Mucosa of stomach (tissue), 1 donor: ENCODE results near the gene LST1.

ENCODE experiments used
- H3K27me3 ChIP-seq: one replicate; pipeline ENCODE4 v1.7.0; 2013; ENCODE audit warnings: mild to moderate bottlenecking, low read length; ENCODE audit not compliant: control insufficient read depth, insufficient read depth
- H3K36me3 ChIP-seq: one replicate; pipeline ENCODE4 v1.7.0; 2013; ENCODE audit warnings: low read length; ENCODE audit not compliant: control insufficient read depth, insufficient read depth
- H3K4me1 ChIP-seq: one replicate; pipeline ENCODE4 v1.7.0; 2013; ENCODE audit warnings: mild to moderate bottlenecking, low read length; ENCODE audit not compliant: control insufficient read depth, insufficient read depth
- H3K4me3 ChIP-seq: one replicate; pipeline ENCODE4 v1.7.0; 2013; ENCODE audit warnings: low read length
- H3K9ac ChIP-seq: one replicate; pipeline ENCODE4 v1.7.0; 2013; ENCODE audit warnings: mild to moderate bottlenecking, low read length, moderate library complexity
- H3K9me3 ChIP-seq: one replicate; pipeline ENCODE4 v1.7.0; 2013; ENCODE audit warnings: mild to moderate bottlenecking, low read length, moderate library complexity; ENCODE audit not compliant: control insufficient read depth
- donor health status: Pancreatic carcinoma.

The LST1 gene

DNA sequence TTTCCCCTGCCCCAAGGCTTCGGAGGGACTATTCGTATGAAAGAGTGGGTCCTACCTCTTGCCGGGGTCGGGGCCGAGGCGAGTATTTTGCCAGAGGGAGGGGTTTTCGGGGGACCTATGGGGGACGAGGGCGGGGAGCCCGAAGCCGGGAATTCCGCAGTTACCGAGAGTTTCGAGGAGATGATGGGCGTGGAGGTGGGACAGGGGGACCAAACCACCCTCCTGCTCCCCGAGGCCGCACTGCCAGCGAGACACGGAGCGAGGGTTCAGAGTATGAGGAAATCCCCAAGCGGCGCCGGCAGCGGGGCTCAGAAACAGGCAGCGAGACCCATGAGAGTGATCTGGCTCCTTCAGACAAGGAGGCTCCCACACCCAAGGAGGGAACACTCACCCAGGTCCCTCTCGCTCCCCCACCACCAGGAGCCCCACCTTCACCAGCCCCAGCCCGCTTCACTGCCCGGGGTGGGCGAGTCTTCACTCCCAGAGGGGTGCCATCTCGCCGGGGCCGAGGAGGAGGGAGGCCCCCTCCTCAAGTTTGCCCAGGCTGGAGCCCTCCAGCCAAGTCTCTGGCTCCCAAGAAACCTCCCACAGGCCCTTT is 45.7 kb downstream of the LST1 start:
- Histone ChIP-seq H3K4me3 (no peak overlapping the region), H3K9ac (no peak overlapping the region), H3K4me1 (no peaks in the 10 kb centered on the region), H3K27me3 (no peaks in the 10 kb centered on the region), H3K36me3 (peaks cover 20% of the 10 kb centered on the region), H3K9me3 (no peaks in the 10 kb centered on the region)

DNA sequence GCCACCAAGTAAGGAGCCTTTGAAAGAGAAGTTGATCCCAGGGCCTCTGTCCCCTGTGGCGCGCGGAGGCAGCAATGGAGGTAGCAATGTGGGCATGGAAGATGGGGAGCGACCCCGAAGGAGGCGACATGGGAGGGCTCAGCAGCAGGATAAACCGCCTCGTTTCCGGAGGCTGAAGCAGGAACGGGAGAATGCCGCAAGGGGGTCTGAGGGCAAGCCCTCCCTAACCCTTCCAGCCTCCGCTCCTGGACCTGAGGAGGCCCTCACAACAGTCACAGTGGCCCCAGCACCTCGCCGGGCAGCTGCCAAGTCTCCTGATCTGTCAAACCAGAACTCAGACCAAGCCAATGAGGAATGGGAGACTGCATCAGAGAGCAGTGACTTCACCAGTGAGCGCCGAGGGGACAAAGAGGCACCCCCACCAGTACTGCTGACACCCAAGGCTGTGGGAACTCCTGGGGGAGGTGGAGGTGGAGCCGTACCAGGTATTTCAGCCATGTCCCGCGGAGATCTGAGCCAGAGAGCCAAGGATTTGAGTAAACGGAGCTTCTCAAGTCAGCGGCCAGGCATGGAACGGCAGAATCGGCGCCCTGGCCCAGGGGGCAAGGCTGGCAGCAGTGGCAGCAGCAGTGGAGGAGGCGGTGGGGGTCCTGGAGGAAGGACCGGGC is 46.3 kb downstream of the LST1 start:
- Histone ChIP-seq H3K4me1 (no peaks in the 10 kb centered on the region), H3K9ac (no peak overlapping the region), H3K36me3 (peaks cover 17% of the 10 kb centered on the region), H3K27me3 (no peaks in the 10 kb centered on the region), H3K9me3 (no peaks in the 10 kb centered on the region), H3K4me3 (no peak overlapping the region)

DNA sequence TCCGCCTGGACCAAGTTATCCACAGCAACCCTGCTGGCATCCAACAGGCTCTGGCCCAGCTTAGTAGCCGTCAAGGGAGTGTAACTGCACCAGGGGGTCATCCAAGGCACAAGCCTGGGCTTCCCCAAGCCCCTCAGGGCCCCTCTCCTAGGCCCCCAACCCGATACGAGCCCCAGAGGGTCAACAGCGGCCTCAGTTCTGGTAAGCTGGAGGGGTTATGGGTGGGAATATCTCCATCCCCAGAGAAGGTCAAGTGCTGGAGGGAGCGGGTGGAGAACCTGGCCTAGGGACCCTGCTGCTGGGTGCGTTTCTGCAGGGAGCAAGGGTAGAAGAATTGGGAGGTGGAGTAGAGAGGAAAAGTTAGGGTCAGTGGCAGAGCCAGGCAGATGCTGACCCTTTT is 47.4 kb downstream of the LST1 start:
- Histone ChIP-seq H3K9ac (no peak overlapping the region), H3K4me3 (no peak overlapping the region), H3K36me3 (peaks cover 12% of the 10 kb centered on the region), H3K27me3 (no peaks in the 10 kb centered on the region), H3K9me3 (no peaks in the 10 kb centered on the region), H3K4me1 (no peaks in the 10 kb centered on the region)

DNA sequence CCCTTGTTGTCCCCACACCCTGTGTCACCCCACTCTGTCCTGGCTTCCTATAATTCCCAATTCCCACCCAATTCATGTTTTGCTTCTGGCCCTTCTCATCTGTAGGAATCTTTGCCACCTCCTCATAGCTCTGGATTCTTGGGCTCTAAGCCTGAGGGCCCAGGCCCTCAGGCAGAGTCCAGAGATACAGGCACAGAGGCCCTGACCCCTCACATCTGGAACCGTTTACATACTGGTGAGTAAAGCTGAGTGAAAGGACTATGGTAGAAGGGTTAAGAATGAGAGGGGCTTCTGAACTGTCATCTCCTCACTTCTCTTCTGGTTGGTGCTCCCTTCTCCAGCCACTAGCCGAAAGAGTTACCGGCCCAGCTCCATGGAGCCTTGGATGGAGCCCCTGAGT is 48.1 kb downstream of the LST1 start:
- no peaks in the 10 kb centered on the region for H3K27me3 ChIP-seq
- H3K4me3 ChIP-seq = no peak overlapping the region
- no peaks in the 10 kb centered on the region for H3K9me3 ChIP-seq
- H3K9ac ChIP-seq = no peak overlapping the region
- no peaks in the 10 kb centered on the region for H3K4me1 ChIP-seq
- peaks cover 13% of the 10 kb centered on the region for H3K36me3 ChIP-seq

DNA sequence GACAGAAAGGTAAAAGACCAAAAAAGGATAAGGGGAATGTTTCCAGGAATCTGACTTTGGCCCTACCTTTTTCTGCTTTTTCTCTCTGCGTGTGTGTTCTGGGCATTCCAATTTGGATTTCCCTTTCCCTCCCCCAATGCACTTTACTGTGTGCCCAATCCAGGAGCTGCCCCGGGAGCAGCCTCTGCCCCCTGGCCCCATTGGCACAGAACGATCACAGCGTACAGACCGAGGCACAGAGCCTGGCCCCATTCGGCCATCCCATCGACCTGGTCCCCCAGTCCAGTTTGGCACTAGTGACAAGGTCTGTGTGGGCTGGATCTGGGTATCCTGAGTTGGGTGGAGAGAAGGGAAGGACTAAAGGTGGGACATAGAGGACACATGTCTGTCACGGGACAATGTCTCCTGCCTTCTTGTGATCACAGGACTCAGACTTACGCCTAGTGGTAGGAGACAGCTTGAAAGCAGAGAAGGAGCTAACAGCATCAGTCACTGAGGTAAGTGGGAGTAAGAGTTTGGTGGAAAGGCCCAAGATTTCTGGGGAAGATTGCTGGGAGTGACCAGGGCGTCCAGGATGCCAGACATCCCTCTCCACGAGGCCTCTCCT is 49.0 kb downstream of the LST1 start:
- Histone ChIP-seq H3K27me3 (no peaks in the 10 kb centered on the region), H3K4me3 (no peak overlapping the region), H3K4me1 (no peaks in the 10 kb centered on the region), H3K9ac (no peak overlapping the region), H3K9me3 (no peaks in the 10 kb centered on the region), H3K36me3 (peaks cover 22% of the 10 kb centered on the region)

DNA sequence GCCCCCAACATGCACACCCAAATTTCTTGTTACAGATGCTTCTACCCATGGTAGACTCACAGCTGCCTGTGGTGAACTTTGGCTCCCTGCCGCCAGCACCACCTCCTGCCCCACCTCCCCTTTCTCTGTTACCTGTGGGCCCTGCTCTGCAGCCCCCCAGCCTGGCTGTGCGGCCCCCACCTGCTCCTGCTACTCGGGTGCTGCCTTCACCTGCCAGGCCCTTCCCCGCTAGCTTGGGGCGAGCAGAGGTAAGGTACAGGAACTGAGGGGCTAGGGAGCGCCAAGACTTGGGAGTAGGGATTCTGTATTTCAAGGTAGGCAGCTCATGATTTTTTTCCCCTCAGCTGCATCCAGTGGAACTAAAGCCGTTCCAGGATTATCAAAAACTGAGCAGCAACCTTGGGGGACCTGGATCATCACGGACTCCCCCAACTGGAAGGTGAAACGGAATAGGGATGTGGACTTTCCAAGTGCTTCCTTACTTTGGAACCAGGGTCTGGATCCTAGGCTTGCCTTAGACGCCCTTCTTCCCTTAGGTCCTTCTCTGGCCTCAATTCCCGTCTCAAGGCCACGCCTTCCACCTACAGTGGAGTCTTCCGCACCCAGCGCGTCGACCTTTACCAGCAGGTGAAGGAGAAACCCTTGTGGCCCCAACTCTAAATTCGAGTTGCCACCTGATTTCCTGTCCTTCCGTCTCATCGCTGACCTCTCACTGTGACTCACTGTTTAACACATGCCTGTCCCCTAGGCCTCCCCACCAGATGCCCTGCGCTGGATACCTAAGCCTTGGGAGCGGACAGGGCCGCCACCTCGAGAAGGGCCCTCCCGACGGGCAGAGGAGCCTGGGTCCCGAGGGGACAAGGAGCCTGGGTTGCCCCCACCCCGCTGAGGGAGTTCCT is 50.9 kb downstream of the LST1 start:
- Histone ChIP-seq H3K27me3 (no peaks in the 10 kb centered on the region), H3K9ac (no peak overlapping the region), H3K36me3 (peaks cover 20% of the 10 kb centered on the region), H3K4me3 (no peak overlapping the region), H3K4me1 (no peaks in the 10 kb centered on the region), H3K9me3 (no peaks in the 10 kb centered on the region)
